SH-SY5Y (cell line): ENCODE measurements around the gene KPNA3.

ENCODE experiments used
- GATA2 ChIP-seq: IDR thresholded peaks from 2 replicates; pipeline ENCODE4 v1.6.1; 2011; ENCODE audit warnings: mild to moderate bottlenecking, low read depth, low read length
- GATA3 ChIP-seq: IDR thresholded peaks from 2 replicates; pipeline ENCODE4 v1.6.1; 2011; ENCODE audit warnings: low read depth, mild to moderate bottlenecking, low read length, moderate library complexity

KPNA3 gene

GRCh38 chr13:49651570-49652354, 140.7 kb downstream of the KPNA3 start:
- TF ChIP-seq GATA3 (no peak), GATA2 (no peak)

GRCh38 chr13:49649963-49650312, 142.5 kb downstream of the KPNA3 start:
- TF ChIP-seq GATA3 = no peak
- no peak for TF ChIP-seq GATA2
